Measurements from ENCODE around the gene TRIO.

DNA sequence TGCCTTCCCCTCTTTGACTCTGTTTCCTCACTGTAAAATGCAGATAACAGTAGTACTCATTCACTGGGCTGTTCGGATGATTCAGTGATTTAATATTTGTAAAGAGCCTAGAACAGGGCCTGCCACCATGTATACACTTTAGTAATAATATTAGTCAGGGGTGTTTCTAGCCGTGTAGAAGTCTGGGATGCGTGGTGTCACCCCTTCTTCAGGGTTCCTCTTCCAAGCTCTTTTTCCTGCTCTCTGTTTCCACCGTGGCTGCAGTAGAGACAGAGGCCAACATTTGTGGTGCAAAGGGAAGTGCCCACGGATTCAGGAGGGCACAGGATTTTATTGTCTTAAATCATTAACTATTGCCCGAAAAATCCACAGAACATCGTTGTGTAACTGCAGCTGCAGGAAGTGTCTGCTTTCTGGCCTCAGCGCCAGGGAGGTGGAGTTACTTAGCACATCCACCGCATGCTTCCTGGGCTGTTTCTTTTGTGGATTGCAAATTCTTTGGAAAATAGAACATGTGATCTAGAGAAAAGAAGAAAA is 61.7 kb downstream of the TRIO start:
- TF ChIP-seq YY1 (tag by site-specific recombination; IDR thresholded peaks at IDR 0.05) (no peak), ZNF76 (tag by site-specific recombination; IDR thresholded peaks at IDR 0.05; ENCODE audit: borderline replicate concordance, low read depth) (no peak), ZNF184 (tag by site-specific recombination; IDR thresholded peaks at IDR 0.05) (no peak), EGR2 (tag by site-specific recombination; IDR thresholded peaks at IDR 0.05; ENCODE audit: low read depth) (no peak), SP2 (tag by site-specific recombination; IDR thresholded peaks at IDR 0.05) (no peak), ZFP41 (tag by site-specific recombination; IDR thresholded peaks at IDR 0.05; ENCODE audit: borderline replicate concordance) (no peak), KLF1 (tag by site-specific recombination; IDR thresholded peaks at IDR 0.05) (no peak), MEIS1 (CRISPR knock-in tag; IDR thresholded peaks at IDR 0.05; ENCODE audit: borderline replicate concordance) (no peak), GLI2 (tag by site-specific recombination; IDR thresholded peaks at IDR 0.05; ENCODE audit: borderline replicate concordance, low read depth) (no peak)
- TF ChIP-seq, protein P1, sequence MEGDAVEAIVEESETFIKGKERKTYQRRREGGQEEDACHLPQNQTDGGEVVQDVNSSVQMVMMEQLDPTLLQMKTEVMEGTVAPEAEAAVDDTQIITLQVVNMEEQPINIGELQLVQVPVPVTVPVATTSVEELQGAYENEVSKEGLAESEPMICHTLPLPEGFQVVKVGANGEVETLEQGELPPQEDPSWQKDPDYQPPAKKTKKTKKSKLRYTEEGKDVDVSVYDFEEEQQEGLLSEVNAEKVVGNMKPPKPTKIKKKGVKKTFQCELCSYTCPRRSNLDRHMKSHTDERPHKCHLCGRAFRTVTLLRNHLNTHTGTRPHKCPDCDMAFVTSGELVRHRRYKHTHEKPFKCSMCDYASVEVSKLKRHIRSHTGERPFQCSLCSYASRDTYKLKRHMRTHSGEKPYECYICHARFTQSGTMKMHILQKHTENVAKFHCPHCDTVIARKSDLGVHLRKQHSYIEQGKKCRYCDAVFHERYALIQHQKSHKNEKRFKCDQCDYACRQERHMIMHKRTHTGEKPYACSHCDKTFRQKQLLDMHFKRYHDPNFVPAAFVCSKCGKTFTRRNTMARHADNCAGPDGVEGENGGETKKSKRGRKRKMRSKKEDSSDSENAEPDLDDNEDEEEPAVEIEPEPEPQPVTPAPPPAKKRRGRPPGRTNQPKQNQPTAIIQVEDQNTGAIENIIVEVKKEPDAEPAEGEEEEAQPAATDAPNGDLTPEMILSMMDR (tag by site-specific recombination; IDR thresholded peaks at IDR 0.05), result no peak
- TF ChIP-seq, protein P2, sequence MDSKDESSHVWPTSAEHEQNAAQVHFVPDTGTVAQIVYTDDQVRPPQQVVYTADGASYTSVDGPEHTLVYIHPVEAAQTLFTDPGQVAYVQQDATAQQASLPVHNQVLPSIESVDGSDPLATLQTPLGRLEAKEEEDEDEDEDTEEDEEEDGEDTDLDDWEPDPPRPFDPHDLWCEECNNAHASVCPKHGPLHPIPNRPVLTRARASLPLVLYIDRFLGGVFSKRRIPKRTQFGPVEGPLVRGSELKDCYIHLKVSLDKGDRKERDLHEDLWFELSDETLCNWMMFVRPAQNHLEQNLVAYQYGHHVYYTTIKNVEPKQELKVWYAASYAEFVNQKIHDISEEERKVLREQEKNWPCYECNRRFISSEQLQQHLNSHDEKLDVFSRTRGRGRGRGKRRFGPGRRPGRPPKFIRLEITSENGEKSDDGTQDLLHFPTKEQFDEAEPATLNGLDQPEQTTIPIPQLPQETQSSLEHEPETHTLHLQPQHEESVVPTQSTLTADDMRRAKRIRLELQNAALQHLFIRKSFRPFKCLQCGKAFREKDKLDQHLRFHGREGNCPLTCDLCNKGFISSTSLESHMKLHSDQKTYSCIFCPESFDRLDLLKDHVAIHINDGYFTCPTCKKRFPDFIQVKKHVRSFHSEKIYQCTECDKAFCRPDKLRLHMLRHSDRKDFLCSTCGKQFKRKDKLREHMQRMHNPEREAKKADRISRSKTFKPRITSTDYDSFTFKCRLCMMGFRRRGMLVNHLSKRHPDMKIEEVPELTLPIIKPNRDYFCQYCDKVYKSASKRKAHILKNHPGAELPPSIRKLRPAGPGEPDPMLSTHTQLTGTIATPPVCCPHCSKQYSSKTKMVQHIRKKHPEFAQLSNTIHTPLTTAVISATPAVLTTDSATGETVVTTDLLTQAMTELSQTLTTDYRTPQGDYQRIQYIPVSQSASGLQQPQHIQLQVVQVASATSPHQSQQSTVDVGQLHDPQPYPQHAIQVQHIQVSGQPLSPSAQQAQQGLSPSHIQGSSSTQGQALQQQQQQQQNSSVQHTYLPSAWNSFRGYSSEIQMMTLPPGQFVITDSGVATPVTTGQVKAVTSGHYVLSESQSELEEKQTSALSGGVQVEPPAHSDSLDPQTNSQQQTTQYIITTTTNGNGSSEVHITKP (tag by site-specific recombination; IDR thresholded peaks at IDR 0.05), result no peak
- TF ChIP-seq, protein P3, sequence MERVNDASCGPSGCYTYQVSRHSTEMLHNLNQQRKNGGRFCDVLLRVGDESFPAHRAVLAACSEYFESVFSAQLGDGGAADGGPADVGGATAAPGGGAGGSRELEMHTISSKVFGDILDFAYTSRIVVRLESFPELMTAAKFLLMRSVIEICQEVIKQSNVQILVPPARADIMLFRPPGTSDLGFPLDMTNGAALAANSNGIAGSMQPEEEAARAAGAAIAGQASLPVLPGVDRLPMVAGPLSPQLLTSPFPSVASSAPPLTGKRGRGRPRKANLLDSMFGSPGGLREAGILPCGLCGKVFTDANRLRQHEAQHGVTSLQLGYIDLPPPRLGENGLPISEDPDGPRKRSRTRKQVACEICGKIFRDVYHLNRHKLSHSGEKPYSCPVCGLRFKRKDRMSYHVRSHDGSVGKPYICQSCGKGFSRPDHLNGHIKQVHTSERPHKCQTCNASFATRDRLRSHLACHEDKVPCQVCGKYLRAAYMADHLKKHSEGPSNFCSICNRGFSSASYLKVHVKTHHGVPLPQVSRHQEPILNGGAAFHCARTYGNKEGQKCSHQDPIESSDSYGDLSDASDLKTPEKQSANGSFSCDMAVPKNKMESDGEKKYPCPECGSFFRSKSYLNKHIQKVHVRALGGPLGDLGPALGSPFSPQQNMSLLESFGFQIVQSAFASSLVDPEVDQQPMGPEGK (tag by site-specific recombination; IDR thresholded peaks at IDR 0.05), result no peak
